WTC11 (cell line): ENCODE measurements around the gene SHOC2. TPM values are rescaled to one million over a fixed set of nuclear protein-coding genes. Genes with fewer than 3 reads are reported as not detected.
A peak's percentile ranks its signal among the peaks of the same experiment; 100 is the strongest.

ENCODE experiments used
- ATAC-seq: fragments of 200-7000 bp; cut with Tn5 transposase; 2 replicates; pipeline ENCODE4 v1.10.0; 2021; ENCODE audit warnings: mild to moderate bottlenecking, moderate library complexity
- CTCF ChIA-PET: fragments of 300-600 bp; sonication (Branson Sonifier 250); formaldehyde crosslinking; loops from one replicate; lab custom pipeline; 2021; ENCODE audit warnings: antibody characterized with exemption; lab: Charles Lee
- POLR2A ChIA-PET: fragments of 350-600 bp; sonication (Branson Sonifier 250); formaldehyde crosslinking; loops from one replicate; lab custom pipeline; 2021; ENCODE audit warnings: antibody characterized with exemption; lab: Charles Lee
- DNase-seq: peaks from one replicate; pipeline ENCODE4 v3.0.0; 2021; ENCODE audit warnings: low spot score
- H3K27ac Mint-ChIP-seq: 2 replicates; pipeline ENCODE4 v1.8.0; 2021; ENCODE audit warnings: mixed read lengths
- H3K27me3 Mint-ChIP-seq: 2 replicates; pipeline ENCODE4 v1.8.0; 2021; ENCODE audit warnings: low read depth, mild to moderate bottlenecking, moderate library complexity, mixed read lengths
- H3K36me3 Mint-ChIP-seq: 2 replicates; pipeline ENCODE4 v1.8.0; 2021; ENCODE audit warnings: mixed read lengths
- H3K4me1 Mint-ChIP-seq: 2 replicates; pipeline ENCODE4 v1.8.0; 2022; ENCODE audit warnings: mixed read lengths
- H3K4me3 Mint-ChIP-seq: 2 replicates; pipeline ENCODE4 v1.8.0; 2021; ENCODE audit warnings: mild to moderate bottlenecking, moderate library complexity, mixed read lengths
- H3K9me3 Mint-ChIP-seq: 2 replicates; pipeline ENCODE4 v1.8.0; 2021; ENCODE audit warnings: mixed read lengths
- ARID4B ChIP-seq: sonication (generic); formaldehyde crosslinking; IDR thresholded peaks from 2 replicates; pipeline ENCODE4 v1.8.0; 2023; ENCODE audit warnings: missing genetic modification reagents, mild to moderate bottlenecking, borderline replicate concordance
- ATF6 ChIP-seq: sonication (generic); formaldehyde crosslinking; IDR thresholded peaks from 2 replicates; pipeline ENCODE4 v1.8.1; 2023; ENCODE audit warnings: mild to moderate bottlenecking, missing genetic modification reagents
- EMX1 ChIP-seq: fragments of 250-450 bp; sonication (Bioruptor Pico); IDR thresholded peaks from 2 replicates; pipeline ENCODE4 v1.8.0; 2021; ENCODE audit warnings: mild to moderate bottlenecking
- FOXP1 ChIP-seq: sonication (generic); formaldehyde crosslinking; IDR thresholded peaks from 2 replicates; pipeline ENCODE4 v1.8.0; 2022; ENCODE audit warnings: missing genetic modification reagents, mild to moderate bottlenecking, moderate library complexity, borderline replicate concordance
- GABPB1 ChIP-seq: sonication (generic); formaldehyde crosslinking; IDR thresholded peaks from 2 replicates; pipeline ENCODE4 v1.8.1; 2023; ENCODE audit warnings: mild to moderate bottlenecking, missing genetic modification reagents
- JUN ChIP-seq: sonication (generic); formaldehyde crosslinking; IDR thresholded peaks from 2 replicates; pipeline ENCODE4 v1.8.0; 2023; ENCODE audit warnings: mild to moderate bottlenecking, missing genetic modification reagents
- KAT7 ChIP-seq: sonication (generic); formaldehyde crosslinking; IDR thresholded peaks from 2 replicates; pipeline ENCODE4 v1.8.1; 2023; ENCODE audit warnings: missing genetic modification reagents, mild to moderate bottlenecking, borderline replicate concordance
- NFATC4 ChIP-seq: fragments of 250-450 bp; sonication (Bioruptor Pico); IDR thresholded peaks from 2 replicates; pipeline ENCODE4 v1.9.0; 2021; ENCODE audit warnings: mild to moderate bottlenecking
- TEAD4 ChIP-seq: sonication (generic); formaldehyde crosslinking; IDR thresholded peaks from 2 replicates; pipeline ENCODE4 v1.8.0; 2022; ENCODE audit warnings: mild to moderate bottlenecking, missing genetic modification reagents
- ZNF281 ChIP-seq: sonication (generic); formaldehyde crosslinking; IDR thresholded peaks from 2 replicates; pipeline ENCODE4 v1.8.0; 2023; ENCODE audit warnings: mild to moderate bottlenecking, missing genetic modification reagents
- ZNF317 ChIP-seq: sonication (generic); formaldehyde crosslinking; IDR thresholded peaks from 2 replicates; pipeline ENCODE4 v1.8.1; 2023; ENCODE audit warnings: low read depth, mild to moderate bottlenecking, moderate library complexity, missing genetic modification reagents, borderline replicate concordance
- total RNA-seq: library from RNA; stranded (reverse); gene quantifications from 3 replicates; pipeline ENCODE4 v1.2.3, GENCODE V29; 2021

The SHOC2 gene
- total RNA-seq, 1 experiment from 2014 or later = 21.6 TPM

- TF ChIP-seq ZNF317 (CRISPR knock-in tag) = no peak
- TF ChIP-seq ARID4B (CRISPR knock-in tag) = no peak
- no peak for TF ChIP-seq NFATC4 (CRISPR knock-in tag)
- no peak for TF ChIP-seq KAT7 (CRISPR knock-in tag)
- no peak for TF ChIP-seq FOXP1 (CRISPR knock-in tag)
- TF ChIP-seq TEAD4 (CRISPR knock-in tag) = no peak
- no peak for TF ChIP-seq EMX1
Observed at GRCh38 chr10:110900983-110901382, 18.4 kb upstream of the SHOC2 start (continued).

- H3K9me3 Mint-ChIP-seq = no peaks in the 10 kb centered on the region
- no peak for ATAC-seq
- no peak for DNase-seq
- POLR2A ChIA-PET = interaction anchor here (0.7 to 1.6 kb wide), 3 partner anchors 12 to 31 kb away, joined by 3 to 4 read pairs (median 3); partner anchors contain the start of genes BBIP1 and SHOC2
- CTCF ChIA-PET = interaction anchor here (0.9 kb wide), 1 partner anchor 98 kb away, joined by 3 read pairs; no protein-coding TSS in a partner anchor
- H3K4me3 Mint-ChIP-seq = no peak overlapping the region
- H3K27ac Mint-ChIP-seq = no peak overlapping the region
- peaks cover 3% of the 10 kb centered on the region; the same call in 1 of the 2 replicates for H3K4me1 Mint-ChIP-seq
- no peaks in the 10 kb centered on the region for H3K27me3 Mint-ChIP-seq
- H3K36me3 Mint-ChIP-seq = peaks cover 3% of the 10 kb centered on the region; the same call in 1 of the 2 replicates
- TF ChIP-seq JUN (no peak), ZNF281 (CRISPR knock-in tag) (no peak), GABPB1 (CRISPR knock-in tag) (peak; percentile 94), ATF6 (CRISPR knock-in tag) (no peak)
Observed at GRCh38 chr10:110901954-110902819, 17.2 kb upstream of the SHOC2 start.
